Measurements from ENCODE around the gene ROR1.

The ROR1 gene

DNA sequence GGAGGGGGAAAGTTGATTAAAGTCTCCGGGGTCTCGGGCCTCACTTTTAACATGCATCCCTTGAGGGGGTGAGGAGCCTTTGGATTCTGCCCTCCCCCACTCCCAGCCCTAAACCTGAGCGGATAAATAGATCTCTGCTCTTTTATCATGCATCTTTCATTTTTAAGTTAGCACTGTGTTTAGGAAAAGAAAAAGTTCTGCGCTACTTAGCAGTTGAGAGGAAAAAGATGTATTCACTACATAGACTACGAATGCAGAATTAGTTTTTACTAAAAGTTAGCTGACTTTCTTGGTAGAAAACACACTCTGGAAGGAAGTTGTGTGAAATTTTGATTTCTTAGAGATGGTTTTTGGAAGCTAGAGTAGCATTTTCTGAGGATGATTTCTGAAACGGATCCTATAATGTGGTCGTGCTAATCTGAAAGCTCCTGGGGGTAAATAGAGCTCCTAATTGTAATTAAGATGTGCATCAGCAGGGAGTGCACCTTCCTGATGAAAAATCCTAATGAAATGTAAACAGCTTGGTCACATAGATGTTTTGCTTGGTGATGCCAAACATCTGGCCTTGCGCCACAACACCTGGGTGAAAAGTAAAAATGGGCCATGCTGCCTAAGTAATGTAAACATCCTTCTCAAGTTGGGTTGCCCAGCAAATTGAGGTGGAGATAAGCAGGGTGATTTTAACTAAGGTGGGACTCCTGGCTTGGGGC is 1.8 kb downstream of the ROR1 start (continued):
- no peak for TF ChIP-seq ZNF70 (CRISPR knock-in tag; IDR thresholded peaks at IDR 0.05)

DNA sequence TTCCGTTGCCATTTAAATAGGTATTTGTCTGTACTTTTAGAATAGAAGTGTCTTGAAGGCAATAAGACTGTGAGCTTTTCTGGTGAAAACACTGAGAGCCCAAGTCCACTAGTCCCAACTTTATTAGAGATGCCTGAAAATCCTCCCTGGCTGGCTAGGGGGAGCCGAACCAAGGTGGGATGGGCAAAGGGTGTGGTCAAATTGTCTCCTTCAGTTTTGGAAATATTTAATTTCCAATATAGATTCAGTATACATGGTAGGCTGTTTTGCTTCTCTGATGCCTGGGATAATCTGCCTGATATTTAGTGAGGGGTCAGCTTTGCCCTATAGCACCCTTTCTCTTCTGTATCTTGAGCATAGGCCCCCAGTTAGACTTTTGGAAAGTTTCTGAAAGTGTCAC is 3.5 kb downstream of the ROR1 start:
- no peak for ATAC-seq
- no peak for TF ChIP-seq ZFP30 (CRISPR knock-in tag; IDR thresholded peaks at IDR 0.05)
- TF ChIP-seq ZNF8 (CRISPR knock-in tag; IDR thresholded peaks at IDR 0.05), result no peak
- TF ChIP-seq, protein P1, sequence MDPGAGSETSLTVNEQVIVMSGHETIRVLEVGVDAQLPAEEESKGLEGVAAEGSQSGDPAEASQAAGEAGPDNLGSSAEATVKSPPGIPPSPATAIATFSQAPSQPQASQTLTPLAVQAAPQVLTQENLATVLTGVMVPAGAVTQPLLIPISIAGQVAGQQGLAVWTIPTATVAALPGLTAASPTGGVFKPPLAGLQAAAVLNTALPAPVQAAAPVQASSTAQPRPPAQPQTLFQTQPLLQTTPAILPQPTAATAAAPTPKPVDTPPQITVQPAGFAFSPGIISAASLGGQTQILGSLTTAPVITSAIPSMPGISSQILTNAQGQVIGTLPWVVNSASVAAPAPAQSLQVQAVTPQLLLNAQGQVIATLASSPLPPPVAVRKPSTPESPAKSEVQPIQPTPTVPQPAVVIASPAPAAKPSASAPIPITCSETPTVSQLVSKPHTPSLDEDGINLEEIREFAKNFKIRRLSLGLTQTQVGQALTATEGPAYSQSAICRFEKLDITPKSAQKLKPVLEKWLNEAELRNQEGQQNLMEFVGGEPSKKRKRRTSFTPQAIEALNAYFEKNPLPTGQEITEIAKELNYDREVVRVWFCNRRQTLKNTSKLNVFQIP (CRISPR knock-in tag; IDR thresholded peaks at IDR 0.05; ENCODE audit: borderline replicate concordance, low read depth), result no peak
- TF ChIP-seq, protein P2, sequence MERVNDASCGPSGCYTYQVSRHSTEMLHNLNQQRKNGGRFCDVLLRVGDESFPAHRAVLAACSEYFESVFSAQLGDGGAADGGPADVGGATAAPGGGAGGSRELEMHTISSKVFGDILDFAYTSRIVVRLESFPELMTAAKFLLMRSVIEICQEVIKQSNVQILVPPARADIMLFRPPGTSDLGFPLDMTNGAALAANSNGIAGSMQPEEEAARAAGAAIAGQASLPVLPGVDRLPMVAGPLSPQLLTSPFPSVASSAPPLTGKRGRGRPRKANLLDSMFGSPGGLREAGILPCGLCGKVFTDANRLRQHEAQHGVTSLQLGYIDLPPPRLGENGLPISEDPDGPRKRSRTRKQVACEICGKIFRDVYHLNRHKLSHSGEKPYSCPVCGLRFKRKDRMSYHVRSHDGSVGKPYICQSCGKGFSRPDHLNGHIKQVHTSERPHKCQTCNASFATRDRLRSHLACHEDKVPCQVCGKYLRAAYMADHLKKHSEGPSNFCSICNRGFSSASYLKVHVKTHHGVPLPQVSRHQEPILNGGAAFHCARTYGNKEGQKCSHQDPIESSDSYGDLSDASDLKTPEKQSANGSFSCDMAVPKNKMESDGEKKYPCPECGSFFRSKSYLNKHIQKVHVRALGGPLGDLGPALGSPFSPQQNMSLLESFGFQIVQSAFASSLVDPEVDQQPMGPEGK (CRISPR knock-in tag; IDR thresholded peaks at IDR 0.05; ENCODE audit: borderline replicate concordance), result no peak
- no peak for TF ChIP-seq ZFP3 (CRISPR knock-in tag; IDR thresholded peaks at IDR 0.05)
- no peak for TF ChIP-seq ESRRG (CRISPR knock-in tag; IDR thresholded peaks at IDR 0.05)
- TF ChIP-seq, protein P3, sequence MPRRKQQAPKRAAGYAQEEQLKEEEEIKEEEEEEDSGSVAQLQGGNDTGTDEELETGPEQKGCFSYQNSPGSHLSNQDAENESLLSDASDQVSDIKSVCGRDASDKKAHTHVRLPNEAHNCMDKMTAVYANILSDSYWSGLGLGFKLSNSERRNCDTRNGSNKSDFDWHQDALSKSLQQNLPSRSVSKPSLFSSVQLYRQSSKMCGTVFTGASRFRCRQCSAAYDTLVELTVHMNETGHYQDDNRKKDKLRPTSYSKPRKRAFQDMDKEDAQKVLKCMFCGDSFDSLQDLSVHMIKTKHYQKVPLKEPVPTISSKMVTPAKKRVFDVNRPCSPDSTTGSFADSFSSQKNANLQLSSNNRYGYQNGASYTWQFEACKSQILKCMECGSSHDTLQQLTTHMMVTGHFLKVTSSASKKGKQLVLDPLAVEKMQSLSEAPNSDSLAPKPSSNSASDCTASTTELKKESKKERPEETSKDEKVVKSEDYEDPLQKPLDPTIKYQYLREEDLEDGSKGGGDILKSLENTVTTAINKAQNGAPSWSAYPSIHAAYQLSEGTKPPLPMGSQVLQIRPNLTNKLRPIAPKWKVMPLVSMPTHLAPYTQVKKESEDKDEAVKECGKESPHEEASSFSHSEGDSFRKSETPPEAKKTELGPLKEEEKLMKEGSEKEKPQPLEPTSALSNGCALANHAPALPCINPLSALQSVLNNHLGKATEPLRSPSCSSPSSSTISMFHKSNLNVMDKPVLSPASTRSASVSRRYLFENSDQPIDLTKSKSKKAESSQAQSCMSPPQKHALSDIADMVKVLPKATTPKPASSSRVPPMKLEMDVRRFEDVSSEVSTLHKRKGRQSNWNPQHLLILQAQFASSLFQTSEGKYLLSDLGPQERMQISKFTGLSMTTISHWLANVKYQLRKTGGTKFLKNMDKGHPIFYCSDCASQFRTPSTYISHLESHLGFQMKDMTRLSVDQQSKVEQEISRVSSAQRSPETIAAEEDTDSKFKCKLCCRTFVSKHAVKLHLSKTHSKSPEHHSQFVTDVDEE (CRISPR knock-in tag; IDR thresholded peaks at IDR 0.05), result no peak
- no peak for TF ChIP-seq ISL1 (CRISPR knock-in tag; IDR thresholded peaks at IDR 0.05)
- TF ChIP-seq ZNF565 (CRISPR knock-in tag; conservative IDR thresholded peaks at IDR 0.05; ENCODE audit: low read depth), result no peak
- TF ChIP-seq, protein P4, sequence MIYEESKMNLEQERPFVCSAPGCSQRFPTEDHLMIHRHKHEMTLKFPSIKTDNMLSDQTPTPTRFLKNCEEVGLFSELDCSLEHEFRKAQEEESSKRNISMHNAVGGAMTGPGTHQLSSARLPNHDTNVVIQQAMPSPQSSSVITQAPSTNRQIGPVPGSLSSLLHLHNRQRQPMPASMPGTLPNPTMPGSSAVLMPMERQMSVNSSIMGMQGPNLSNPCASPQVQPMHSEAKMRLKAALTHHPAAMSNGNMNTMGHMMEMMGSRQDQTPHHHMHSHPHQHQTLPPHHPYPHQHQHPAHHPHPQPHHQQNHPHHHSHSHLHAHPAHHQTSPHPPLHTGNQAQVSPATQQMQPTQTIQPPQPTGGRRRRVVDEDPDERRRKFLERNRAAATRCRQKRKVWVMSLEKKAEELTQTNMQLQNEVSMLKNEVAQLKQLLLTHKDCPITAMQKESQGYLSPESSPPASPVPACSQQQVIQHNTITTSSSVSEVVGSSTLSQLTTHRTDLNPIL (CRISPR knock-in tag; IDR thresholded peaks at IDR 0.05; ENCODE audit: low read depth), result no peak
- no peak for TF ChIP-seq BACH2 (CRISPR knock-in tag; IDR thresholded peaks at IDR 0.05; ENCODE audit: borderline replicate concordance)
- TF ChIP-seq OSR1 (CRISPR knock-in tag; IDR thresholded peaks at IDR 0.05), result no peak
- TF ChIP-seq CSDC2 (CRISPR knock-in tag; IDR thresholded peaks at IDR 0.05), result no peak

DNA sequence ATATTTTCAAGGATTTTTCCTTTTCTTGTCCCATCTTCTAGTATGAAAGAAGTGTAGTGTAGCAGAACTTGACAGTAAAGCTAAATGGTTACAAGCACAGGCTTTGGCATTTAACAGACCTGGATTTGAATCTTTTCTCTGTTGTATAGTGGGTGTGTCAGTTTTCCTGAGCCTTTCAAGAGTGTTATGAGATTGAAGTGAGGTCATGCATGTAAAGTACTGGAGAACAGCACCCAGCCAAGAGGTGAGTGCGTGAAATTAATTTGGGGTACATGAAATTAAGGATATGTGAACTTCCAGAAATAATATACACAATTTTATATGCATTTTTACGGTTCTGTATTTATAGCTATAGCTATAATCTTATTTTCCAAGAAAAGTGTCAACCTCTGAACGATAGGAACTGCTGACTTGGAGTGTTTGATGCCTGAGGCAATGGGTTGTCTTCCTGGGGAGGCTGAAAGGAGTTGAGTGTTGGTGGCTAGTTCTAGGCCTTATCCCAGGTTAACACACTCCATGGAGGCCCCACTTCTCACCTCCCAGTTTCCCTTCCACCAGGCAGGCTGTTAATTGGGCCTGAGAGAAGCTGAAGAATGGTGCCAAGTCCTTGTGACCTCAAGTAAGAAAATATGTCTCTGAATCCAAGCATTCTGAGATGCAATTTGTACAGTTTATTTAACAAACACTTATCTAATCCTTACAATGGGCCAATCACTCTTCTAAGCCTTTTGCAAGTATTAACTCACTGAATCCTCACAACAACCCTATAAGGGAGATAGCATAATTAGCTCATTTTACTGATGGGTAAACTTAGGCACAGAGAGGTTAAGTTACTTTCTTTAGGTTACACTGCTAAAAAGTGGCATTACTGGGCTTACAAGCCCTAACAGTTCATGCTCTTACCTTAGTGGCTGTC is 4.4 kb downstream of the ROR1 start:
- TF ChIP-seq, protein P2 (CRISPR knock-in tag; IDR thresholded peaks at IDR 0.05; ENCODE audit: borderline replicate concordance), result no peak
- TF ChIP-seq, protein P3 (CRISPR knock-in tag; IDR thresholded peaks at IDR 0.05), result no peak
- TF ChIP-seq ZC3H10 (CRISPR knock-in tag; IDR thresholded peaks at IDR 0.05), result no peak
- TF ChIP-seq, protein P1 (CRISPR knock-in tag; IDR thresholded peaks at IDR 0.05; ENCODE audit: borderline replicate concordance, low read depth), result no peak
- TF ChIP-seq ISL1 (CRISPR knock-in tag; IDR thresholded peaks at IDR 0.05), result no peak
- ATAC-seq, result no peak

Measured in SK-N-SH treated with all-trans-retinoic acid at 6 μM for 48 hours (cell line).